Lower leg skin (tissue), 3 donors: ENCODE measurements around the gene GRK1.

Source experiments
- CTCF ChIP-seq, 3 donors: fragments of 450-650 bp; IDR thresholded peaks; one replicate each; pipeline ENCODE4 v1.5.1; 2016; ENCODE audit warnings: antibody characterized with exemption in 3 of 3, mild to moderate bottlenecking in 3 of 3, moderate library complexity in 2 of 3
- POLR2A ChIP-seq, 2 donors: fragments of 450-650 bp; IDR thresholded peaks; one replicate each; pipeline ENCODE4 v1.6.1; 2016 to 2017; ENCODE audit warnings: antibody characterized with exemption in 2 of 2, mild to moderate bottlenecking in 1 of 2, moderate library complexity in 1 of 2

- TF ChIP-seq CTCF (IDR thresholded peaks at IDR 0.05) (no peak), POLR2A (IDR thresholded peaks at IDR 0.05) (no peak)
These were observed 32.0 kb upstream of the GRK1 start for GRCh38 chr13:113635048-113635420.
